GM19397 (cell line): Measurements from ENCODE around the gene SLC25A36.
"Not testable (repeated sequence)": the region's sequence is repeated elsewhere in the genome, so short reads cannot be mapped to it uniquely, and the experiment has no call there.

Experiments
- ATAC-seq: cut with Tn5 transposase; IDR thresholded peaks from one replicate; pipeline ENCODE4 v1.9.1; 2021; ENCODE audit warnings: mild to moderate bottlenecking, moderate library complexity; ENCODE audit not compliant: unreplicated experiment

The SLC25A36 gene

GRCh38 chr3:140931016-140931454, 10.6 kb upstream of the SLC25A36 start:
- ATAC-seq = no peak

GRCh38 chr3:140931801-140932200, 9.8 kb upstream of the SLC25A36 start:
- ATAC-seq = no peak

DNA sequence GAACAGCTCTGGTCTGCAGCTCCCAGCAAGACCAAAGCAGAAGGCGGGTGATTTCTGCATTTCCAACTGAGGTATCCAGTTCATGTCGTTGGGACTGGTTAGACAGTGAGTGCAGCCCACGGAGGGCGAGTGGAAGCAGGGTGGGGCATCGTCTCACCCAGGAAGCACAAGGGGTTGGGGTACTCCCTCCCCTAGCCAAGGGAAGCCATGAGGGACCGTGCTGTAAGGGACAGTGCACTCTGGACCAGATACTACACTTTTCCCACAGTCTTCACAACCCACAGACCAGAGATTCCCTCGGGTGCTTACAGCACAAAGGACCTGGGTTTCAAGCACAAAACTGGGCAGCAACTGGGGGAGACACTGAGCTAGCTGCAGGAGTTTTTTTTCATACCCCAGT, 8.5 kb upstream of the SLC25A36 start:
- no peak for ATAC-seq

DNA sequence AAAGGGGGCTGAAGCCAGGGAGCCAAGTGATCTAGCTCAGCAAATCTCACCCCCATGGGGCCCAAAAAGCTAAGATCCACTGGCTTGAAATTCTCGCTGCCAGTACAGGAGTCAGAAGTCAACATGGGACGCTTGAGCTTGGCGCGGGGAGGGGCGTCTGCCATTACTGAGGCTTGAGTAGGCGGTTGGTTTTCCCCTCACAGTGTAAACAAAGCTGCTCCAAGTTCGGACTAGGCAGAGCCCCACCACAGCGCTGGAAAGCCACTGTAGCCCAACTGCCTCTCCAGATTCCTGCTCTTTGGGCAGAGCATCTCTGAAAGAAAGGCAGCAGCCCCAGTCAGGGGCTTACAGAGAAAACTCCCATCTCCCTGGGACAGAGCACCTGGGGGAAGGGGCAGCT, 8.1 kb upstream of the SLC25A36 start:
- no peak for ATAC-seq

GRCh38 chr3:140939305-140939704, 2.3 kb upstream of the SLC25A36 start:
- ATAC-seq = not testable (repeated sequence)

GRCh38 chr3:140941090-140941433, 574 bp upstream of the SLC25A36 start:
- ATAC-seq = no peak

DNA sequence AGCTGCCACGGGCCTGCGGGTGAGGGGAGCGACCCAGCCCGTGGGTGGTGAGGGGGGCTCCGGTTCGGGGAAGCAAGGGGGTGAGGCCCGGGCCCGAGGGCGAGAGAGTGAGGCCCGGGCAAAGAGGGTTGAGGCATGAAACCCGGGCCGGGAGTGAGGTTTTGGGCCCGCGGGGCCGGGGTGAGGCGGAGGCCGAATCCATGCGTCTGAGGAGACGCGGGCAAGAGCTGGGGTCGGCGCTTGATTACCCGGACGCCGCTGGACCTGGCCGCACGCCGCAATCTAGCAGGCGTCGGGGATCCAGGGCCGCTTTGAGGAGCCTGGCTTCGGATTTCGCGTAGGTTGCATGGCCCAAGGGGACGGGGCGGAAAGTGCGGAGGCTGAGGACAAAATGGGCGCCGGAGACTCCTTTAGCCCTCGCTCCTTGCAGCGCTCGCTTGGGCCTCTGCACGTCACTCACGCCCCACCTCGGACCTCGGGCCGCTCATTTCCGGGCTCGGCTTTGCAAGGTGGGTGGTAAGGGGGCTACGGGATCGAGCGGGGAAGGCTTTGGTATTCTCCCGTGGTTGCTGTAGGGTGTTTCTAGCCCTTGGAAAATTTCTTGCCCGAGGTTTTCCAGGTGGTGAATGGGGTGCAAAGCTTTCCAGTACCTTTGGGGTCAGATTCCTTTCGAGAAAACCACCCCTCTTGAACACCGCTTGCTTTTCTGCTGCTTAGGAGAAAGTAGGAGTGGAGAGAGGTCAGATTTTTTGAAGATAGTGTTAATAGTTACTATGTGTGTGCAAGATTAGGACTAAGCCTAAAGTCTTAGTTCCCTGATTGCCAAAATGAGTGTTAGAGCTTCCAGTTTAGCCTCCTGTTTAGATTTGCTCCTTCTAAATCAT, 827 bp downstream of the SLC25A36 start:
- peak; percentile 42 for ATAC-seq

DNA sequence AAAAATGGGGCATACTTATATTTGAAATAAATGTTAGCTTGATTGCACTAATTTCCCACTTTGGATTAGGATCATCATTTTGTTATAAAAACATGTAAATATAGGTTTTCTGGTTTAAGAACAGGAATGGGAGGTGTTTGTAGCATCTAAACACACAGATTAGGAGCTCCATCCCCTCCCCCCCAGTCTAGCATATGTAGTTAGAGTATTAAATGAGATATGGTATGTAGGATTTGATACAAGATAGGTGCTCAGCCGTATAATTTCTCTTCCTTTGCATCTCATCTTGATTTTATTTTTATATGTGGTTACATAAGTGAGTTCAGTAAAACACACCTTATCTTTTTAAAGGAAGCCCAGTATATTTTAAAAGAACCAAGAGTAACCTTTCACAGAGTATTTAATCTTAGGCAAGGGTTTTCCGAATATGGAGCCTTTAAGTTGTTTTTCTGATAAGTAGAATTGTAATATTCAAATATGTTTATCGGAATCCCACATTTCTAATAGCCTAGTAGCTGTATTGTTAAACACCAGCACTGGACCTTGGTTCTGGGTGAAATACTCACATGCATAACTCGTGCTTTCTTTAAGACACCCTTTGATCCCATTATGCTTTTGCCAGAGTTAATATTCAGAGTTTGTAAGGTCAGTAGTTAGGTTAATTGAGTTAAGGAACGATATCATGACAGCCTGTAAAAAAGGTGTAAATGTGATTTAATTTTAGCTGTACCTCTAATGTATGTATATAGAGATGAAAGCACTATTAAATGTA, 2.3 kb downstream of the SLC25A36 start:
- no peak for ATAC-seq

GRCh38 chr3:140948460-140949249, 7.0 kb downstream of the SLC25A36 start:
- no peak for ATAC-seq

GRCh38 chr3:140950144-140950543, 8.5 kb downstream of the SLC25A36 start:
- ATAC-seq = no peak

GRCh38 chr3:140950863-140951262, 9.2 kb downstream of the SLC25A36 start:
- ATAC-seq = no peak

- ATAC-seq = not testable (repeated sequence)
Observed at GRCh38 chr3:140951750-140952149, 10.1 kb downstream of the SLC25A36 start.

- ATAC-seq = no peak
Observed at GRCh38 chr3:140953028-140953960, 11.7 kb downstream of the SLC25A36 start.

- ATAC-seq = no peak
Observed at GRCh38 chr3:140954576-140954975, 12.9 kb downstream of the SLC25A36 start.

- ATAC-seq = no peak
Observed at GRCh38 chr3:140955645-140956044, 14.0 kb downstream of the SLC25A36 start.

DNA sequence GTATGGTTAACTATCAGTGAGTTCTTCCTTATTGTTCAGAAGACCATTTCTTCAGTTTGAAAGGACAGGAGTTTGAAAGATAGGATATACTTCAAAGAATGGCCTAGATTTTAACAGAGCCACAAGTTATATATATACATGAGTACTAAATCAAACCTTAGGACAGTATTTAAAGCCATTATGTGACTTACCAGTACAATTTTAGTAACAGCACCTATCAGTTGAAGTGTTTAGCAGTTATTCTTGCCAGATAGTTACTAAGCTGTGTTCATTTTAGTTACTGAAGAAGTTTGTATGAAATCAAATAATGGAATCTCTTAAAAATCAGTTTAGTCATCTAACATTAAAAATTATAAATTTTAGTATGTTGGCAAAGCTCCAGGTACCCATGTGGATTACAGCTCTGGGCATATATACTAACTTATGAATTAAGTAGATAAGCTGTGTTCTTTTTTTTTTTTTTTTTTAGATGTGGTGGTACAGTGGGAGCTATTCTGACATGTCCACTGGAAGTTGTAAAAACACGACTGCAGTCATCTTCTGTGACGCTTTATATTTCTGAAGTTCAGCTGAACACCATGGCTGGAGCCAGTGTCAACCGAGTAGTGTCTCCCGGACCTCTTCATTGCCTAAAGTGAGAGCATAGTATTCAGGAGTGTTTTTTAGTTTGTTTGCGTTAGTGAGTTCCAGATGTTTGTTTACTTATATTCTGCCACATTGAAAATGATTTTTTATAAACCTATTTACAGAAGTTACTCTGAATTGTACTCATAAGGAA, 14.6 kb downstream of the SLC25A36 start:
- ATAC-seq = no peak

- ATAC-seq = no peak
Observed at GRCh38 chr3:140972833-140973232, 31.2 kb downstream of the SLC25A36 start.

DNA sequence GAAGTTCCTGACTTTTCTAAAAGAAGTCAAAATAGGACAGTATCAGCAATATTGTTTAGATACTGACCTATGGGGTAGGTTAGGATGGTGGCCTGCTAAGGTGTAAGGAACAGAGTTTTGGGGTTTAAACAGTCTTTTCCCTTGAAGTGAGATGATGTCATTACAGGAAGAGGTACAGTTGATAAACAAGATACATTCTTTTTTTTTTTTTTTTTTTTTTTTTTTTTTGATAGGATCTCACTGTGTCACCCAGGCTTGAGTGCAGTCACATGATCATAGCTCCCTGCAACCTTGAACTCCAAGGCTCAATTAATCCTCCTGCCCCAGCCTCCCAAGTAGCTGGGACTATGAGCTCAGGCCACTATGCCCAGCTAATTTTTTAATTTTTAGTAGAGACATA, 33.3 kb downstream of the SLC25A36 start:
- ATAC-seq = no peak

- no peak for ATAC-seq
Observed at GRCh38 chr3:140980663-140981062, 39.0 kb downstream of the SLC25A36 start.
